HL-60 (cell line): ENCODE data around the gene AMPD1.

ENCODE experiments used
- CTCF ChIP-seq: IDR thresholded peaks from one replicate; pipeline ENCODE4 v1.5.1; 2011; ENCODE audit warnings: low read length, control low read depth, inconsistent platforms; ENCODE audit not compliant: insufficient read depth
- GABPA ChIP-seq: IDR thresholded peaks from 2 replicates; pipeline ENCODE4 v1.6.1; 2012; ENCODE audit warnings: low read depth
- POLR2AphosphoS5 ChIP-seq: IDR thresholded peaks from 2 replicates; pipeline ENCODE4 v1.6.1; 2012; ENCODE audit warnings: low read depth
- REST ChIP-seq: IDR thresholded peaks from 2 replicates; pipeline ENCODE4 v1.6.1; 2012; ENCODE audit warnings: low read depth; ENCODE audit not compliant: insufficient replicate concordance
- SPI1 ChIP-seq: IDR thresholded peaks from 2 replicates; pipeline ENCODE4 v1.6.1; 2012; ENCODE audit warnings: low read depth, mild to moderate bottlenecking, borderline replicate concordance

- TF ChIP-seq CTCF (no peak), REST (no peak), POLR2AphosphoS5 (no peak), SPI1 (no peak), GABPA (no peak)
Measured at GRCh38 chr1:114676115-114676514, 19.2 kb downstream of the AMPD1 start.
